NCI-H524 treated with DMSO at 0.1 percent for 48 hours (cell line): ENCODE data around the gene SLC17A7.
"Not testable (repeated sequence)": the region's sequence is repeated elsewhere in the genome, so short reads cannot be mapped to it uniquely, and the experiment has no call there.

Experiments used
- DNase-seq: peaks from one replicate; lab custom pipeline; 2025; lab: John Stamatoyannopoulos, UW

Gene SLC17A7

GRCh38 chr19:49469828-49470614, 28.7 kb upstream of the SLC17A7 start:
- DNase-seq, result peak; percentile 84

DNA sequence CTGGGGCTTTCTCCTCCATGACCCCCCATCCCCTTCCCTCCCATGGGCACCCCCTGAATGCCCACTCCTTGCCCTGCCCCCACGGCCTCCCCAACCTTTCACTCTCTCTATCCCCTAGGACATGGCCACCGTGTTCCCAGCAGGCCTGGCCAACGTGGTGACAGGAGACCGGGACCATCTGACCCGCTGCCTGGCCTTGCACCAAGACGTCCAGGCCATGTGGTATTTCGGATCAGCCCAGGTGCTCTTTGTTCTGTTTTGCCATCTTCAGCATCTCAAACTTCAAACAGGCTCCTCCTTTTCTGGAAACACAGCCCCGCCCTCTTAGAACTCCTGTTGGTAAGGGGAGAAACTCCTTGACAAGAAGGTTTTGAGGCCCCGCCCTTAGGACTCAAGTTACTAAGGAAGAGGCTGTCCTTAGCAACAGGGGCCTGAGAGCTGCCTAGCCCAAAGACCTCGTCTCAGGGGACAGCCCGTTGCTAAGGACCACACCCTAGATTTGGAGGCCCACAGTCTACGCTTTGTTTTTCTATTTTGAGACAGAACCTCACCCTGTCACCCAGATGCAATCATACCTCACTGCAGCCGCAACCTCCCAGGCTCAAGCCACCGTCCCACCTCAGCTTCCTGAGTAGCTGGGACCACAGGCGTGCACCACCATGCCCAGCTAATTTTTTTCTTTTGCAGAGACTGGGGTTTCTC, 27.6 kb upstream of the SLC17A7 start:
- peak; percentile 65 for DNase-seq

- no peak for DNase-seq
Measured at GRCh38 chr19:49468199-49468598, 26.9 kb upstream of the SLC17A7 start.

GRCh38 chr19:49465371-49465770, 24.0 kb upstream of the SLC17A7 start:
- DNase-seq, result no peak

GRCh38 chr19:49463960-49464740, 22.8 kb upstream of the SLC17A7 start:
- DNase-seq, result no peak

- DNase-seq, result no peak
Measured at GRCh38 chr19:49462492-49462891, 21.2 kb upstream of the SLC17A7 start.

GRCh38 chr19:49461656-49462055, 20.3 kb upstream of the SLC17A7 start:
- DNase-seq, result no peak

DNA sequence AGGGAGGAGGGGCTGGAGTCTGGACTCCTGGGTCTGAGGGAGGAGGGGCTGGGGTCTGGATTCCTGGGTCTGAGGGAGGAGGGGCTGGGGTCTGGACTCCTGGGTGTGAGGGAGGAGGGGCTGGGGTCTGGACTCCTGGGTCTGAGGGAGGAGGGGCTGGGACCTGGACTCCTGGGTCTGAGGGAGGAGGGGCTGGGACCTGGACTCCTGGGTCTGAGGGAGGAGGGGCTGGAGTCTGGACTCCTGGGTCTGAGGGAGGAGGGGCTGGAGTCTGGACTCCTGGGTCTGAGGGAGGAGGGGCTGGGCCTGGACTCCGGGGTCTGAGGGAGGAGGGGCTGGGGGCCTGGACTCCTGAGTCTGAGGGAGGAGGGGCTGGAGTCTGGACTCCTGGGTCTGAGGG, 19.8 kb upstream of the SLC17A7 start:
- not testable (repeated sequence) for DNase-seq

GRCh38 chr19:49459388-49459787, 18.1 kb upstream of the SLC17A7 start:
- DNase-seq, result no peak

- DNase-seq, result no peak
Measured at GRCh38 chr19:49458567-49458903, 17.2 kb upstream of the SLC17A7 start.

DNA sequence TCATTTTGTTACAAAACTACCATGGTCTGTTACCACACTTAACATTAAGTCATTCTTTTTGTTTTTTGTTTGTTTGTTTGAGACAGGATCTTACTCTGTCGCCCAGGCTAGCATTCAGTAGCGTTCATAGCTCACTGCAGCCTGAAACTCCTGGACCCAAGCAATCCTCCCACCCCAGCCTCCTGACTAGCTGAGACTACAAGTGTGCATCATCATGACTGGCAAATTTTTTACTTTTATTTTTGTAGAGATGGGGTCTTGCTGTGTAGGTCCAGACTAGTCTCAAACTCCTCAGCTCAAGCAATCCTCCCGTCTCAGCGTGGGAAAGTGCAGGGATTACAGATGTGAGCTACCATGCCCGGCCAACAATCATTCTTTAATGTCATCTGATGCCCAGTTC, 15.0 kb upstream of the SLC17A7 start:
- DNase-seq, result no peak

GRCh38 chr19:49455773-49456172, 14.4 kb upstream of the SLC17A7 start:
- DNase-seq, result no peak

GRCh38 chr19:49453757-49454240, 12.5 kb upstream of the SLC17A7 start:
- DNase-seq, result no peak

DNA sequence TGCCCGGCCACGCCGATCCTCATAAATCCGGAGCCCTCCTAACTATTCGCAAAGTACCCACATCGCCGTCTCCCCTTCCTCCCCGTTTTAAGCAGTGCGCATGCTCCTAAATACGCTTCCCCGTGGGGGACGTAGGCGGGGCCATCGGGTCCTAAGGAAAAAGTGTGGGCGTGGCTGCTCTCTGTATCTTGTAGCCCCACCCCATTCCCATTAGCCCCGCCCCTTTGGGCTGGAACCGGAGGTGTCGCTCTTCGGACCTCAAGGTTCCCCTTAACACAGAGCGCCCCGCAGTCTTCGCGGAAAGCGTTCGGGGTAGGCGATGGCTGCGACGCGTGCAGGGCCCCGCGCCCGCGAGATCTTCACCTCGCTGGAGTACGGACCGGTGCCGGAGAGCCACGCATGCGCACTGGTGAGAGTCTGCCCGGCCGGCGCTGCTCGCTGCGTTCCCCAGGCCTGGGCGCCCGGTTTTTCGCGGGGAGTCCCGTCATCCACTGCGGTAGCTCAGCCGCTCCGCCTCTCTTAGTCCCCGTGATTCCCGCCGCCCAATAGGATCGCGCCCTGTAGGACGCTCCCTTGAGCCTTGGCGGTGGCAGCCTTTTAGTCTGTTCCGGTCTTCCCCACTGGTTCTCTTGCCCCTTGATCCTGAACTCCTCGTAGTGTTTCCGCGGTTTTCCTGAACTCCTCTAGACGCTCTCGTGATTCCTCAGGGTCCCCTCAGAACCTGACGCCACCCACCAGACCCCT, 11.9 kb upstream of the SLC17A7 start, which contains the start of gene ALDH16A1:
TSS of gene ALDH16A1 (plus strand) at position 213 of the 744 bp plus-strand sequence. CDS start at position 320, 107 bp downstream.
- peak; percentile 90 for DNase-seq

DNA sequence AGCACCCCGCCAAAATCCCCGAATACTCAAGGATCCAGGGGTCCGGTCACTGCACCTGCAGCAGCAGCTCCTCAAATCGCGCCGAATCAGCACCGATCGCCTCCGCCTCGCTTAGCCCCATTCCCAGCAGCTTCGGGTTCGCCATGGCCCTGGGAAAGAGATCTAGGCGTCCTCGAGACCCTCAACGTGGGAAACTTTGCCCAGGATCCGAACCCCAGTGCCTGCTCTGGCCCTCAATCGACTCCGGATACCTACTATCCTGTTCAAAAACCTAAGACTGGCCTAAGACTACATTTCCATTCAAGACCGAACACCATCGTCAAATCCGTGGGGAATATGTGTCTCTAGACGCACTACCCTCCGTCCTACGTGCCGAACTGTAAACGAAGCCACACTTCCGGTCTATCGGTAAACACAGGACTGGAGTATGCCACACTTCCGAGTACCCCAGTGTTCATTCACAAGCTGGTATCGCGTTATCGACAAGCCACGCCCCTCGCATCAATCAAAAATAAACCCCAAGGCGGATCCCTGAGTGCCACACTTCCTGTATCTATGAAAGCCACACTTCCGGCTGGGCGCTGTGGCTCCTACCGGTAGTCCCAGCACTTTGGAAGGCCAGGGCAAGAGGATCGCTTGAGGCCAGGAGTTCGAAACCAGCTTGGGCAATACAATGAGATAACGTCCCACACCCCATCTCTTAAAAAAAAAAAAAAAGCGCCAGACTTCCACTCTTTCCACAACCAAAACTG, 10.3 kb upstream of the SLC17A7 start, which contains the start of gene PIH1D1:
TSS of gene PIH1D1 (minus strand) at position 385 of the 752 bp plus-strand sequence. CDS start at position 145, 240 bp downstream.
- peak; percentile 98 for DNase-seq

GRCh38 chr19:49450405-49450804, 9.1 kb upstream of the SLC17A7 start:
- DNase-seq, result no peak

- no peak for DNase-seq
Measured at GRCh38 chr19:49448432-49448786, 7.1 kb upstream of the SLC17A7 start.

DNA sequence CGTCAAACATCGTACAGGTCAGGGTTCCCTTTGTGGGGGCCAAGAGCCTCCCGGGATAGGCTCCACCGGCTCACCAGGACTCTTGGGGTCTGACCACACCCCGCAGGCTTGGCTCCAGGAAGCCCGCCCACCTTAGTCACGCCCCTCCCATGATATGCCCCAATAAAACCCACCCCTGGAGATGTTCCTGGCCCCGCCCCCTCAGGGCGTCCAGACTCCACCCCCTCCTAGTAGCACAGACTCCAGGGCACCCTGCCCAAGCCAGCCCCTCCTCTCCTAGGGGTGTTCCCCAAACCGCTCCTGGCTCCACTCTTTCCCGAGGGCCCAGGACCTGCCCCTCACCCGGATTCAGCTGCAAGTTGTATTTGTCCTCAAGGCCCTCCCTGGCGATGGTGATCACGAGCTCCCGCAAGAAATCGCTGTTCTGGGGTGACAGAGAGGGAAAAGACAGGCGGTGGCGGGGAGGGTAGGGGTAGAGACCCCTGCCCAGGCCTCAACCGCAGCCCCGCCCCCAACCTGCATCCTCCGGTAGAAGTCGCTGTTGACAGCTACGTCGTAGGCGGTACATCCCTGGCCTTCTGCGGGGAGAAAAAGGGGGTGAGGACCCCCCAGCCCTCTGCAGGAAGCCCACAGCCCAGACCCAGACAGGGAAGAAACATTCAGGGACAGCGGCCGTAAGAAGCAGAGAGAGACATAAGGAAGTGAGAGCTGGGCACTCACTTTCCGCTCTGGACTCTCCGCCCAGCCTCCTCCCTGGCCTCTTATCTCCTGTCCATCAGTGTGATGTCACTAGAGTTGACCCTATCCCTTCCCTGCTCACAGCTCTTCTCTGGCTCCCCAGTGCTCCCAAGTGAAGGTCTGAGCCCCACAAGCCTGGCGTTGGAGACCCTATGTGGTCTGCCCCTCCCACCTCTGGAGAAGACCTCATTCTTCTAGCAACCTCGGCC, 6.4 kb upstream of the SLC17A7 start:
- no peak for DNase-seq

- no peak for DNase-seq
Measured at GRCh38 chr19:49445997-49446396, 4.7 kb upstream of the SLC17A7 start.
